HG03064 (cell line): ENCODE measurements around the gene FRMD6.
"Not testable (repeated sequence)": the region's sequence is repeated elsewhere in the genome, so short reads cannot be mapped to it uniquely, and the experiment has no call there.

Experiments used
- ATAC-seq: cut with Tn5 transposase; IDR thresholded peaks from one replicate; pipeline ENCODE4 v1.9.1; 2021; ENCODE audit warnings: low read depth; ENCODE audit not compliant: unreplicated experiment

Gene FRMD6

DNA sequence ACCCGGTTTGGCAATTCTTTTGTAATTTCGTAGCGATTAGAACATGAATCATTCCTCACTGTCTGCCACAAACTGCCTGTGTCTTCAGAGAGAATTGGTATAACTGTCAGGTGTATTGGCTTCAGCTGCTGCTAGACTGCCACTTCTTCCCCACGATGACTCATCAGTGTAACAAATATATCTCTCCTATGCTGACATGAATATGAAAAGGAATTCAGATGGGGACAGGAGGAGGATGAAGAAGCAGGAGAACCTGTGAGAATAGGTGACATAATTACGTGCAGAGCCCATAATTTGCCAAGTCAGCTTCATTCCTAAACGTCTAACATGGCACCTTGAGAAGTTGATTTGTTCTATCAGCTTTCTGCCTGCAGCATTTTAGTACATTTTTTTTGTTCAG lies 64.9 kb downstream of the FRMD6 start:
- ATAC-seq: no peak

DNA sequence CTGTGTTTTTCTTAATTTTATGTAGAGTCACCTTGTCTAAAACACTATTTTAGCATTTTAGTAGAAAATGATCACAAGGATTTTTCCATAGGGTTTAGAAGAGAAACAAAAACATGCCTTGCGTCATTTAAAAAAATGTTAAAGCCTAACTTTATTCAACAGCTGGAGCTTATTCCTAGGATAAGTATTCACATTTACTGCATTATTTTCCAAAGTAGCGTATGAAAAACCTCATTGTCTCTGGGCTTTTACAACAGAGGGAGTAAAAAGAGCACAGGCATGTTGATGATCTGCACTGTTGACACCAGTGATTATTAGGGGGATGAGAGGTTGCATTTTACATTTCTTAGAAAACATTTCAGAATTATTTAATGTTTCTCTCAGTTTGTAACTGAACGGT lies 66.1 kb downstream of the FRMD6 start:
- no peak for ATAC-seq

DNA sequence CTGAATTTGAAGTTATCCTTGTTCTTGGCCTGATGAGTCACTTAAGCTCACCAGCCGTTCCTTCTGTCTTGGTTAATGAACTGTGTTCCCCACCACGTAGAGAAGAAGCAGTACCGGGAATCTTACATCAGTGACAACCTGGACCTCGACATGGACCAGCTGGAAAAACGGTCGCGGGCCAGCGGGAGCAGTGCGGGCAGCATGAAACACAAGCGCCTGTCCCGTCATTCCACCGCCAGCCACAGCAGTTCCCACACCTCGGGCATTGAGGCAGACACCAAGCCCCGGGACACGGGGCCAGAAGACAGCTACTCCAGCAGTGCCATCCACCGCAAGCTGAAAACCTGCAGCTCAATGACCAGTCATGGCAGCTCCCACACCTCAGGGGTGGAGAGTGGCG lies 68.2 kb downstream of the FRMD6 start:
- ATAC-seq: no peak

DNA sequence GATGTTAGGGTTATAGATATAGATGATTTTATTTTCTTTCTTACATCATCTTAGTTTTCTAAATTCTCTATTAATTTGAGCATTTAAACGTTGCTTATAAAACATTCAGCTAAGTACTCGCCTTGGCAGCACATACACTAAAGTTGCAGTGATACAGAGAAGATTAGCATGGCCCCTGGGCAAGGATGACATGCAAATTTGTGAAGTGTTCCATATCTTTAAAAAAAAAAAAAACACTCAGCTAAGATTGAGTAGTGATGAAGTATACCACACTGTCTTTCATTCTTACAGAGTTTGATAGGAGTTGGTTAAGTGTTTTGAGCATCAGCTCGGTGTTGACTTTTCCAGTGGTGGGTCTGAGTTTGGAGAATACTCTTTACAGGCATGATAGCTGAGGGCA lies 72.3 kb downstream of the FRMD6 start:
- no peak for ATAC-seq

DNA sequence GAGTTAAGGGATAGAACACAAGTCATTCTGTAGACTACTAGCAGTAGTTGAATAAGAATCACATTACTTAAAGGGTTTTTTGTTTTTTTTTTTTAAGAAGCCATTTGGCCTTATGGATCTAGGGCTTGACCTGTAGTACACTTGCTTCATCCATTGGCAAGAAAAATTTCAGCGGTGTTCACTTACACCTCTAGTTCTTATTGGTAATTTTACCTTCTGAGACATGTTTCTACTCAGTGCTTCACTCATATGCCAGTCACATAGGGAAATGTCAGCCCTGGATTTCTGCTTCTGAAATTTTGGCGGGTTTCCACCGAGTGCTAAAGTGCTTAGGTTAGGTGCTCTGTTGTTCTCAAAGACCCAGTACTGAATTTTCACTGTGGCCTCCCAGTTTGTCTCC lies 72.9 kb downstream of the FRMD6 start:
- ATAC-seq: no peak

DNA sequence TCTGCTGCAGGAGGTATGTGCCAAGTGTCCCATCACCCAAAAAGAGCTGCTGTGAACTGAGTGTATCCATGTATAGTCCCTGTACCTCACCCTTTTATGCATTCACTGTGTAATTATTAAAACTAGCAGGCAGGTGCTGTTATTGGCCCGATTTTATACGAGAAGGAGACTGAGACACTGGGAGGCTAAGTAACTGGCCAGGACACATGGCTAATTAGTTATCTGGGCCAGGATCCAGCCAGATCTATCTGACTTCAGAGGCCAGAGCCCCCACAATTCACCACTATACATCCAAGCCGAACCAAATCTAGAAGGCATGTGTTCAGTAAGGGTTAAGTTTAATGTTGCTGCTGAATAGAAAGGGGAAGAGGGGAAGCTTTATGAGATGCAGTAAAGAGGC lies 73.4 kb downstream of the FRMD6 start:
- ATAC-seq: no peak

DNA sequence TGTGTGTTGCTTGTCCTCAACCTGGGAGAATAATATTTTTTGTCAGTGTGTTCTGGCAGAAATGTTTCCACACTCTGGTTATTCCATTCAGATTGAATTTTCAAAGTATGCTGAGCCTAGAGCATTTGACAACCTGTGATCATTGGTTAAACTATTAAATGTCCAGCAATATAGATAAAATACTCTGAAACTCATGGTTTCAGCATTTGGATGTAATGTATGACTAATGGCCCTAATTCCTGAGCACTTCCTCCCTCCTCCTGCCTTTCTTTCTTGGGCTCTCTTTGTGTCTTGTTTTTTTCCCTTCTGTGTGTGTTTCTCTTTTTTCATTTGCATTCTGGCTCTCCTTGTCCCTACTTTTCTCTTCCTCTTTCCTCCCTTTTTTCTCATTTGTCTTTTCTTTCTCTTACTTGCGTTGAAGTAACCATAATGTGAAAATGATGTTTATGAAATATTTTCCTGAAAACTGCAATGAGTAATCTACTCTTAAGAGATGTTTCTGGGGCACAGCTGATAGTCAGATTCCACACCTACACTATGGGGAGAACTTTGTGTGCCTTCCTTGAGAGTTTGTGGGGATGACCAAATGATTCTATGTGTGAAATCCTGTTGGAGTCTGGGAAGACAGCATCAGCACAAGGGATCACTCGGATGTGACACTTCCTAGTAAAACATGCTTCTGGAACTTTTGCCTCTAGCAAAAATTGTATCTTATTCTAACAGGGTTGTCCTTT lies 74.6 kb downstream of the FRMD6 start:
- ATAC-seq: no peak

DNA sequence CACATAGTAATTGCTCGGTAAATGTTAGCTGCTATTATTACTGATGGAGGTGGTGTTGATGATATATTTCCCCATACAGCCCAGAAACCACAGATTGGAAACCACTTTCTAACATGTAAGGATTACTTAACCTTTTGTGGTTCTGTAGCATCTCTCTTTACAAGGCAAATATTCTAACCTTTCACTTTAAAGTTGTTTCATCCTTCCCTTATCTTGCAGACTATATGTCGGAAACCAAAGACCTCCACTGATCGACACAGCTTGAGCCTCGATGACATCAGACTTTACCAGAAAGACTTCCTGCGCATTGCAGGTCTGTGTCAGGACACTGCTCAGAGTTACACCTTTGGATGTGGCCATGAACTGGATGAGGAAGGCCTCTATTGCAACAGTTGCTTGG lies 75.8 kb downstream of the FRMD6 start:
- ATAC-seq: no peak

DNA sequence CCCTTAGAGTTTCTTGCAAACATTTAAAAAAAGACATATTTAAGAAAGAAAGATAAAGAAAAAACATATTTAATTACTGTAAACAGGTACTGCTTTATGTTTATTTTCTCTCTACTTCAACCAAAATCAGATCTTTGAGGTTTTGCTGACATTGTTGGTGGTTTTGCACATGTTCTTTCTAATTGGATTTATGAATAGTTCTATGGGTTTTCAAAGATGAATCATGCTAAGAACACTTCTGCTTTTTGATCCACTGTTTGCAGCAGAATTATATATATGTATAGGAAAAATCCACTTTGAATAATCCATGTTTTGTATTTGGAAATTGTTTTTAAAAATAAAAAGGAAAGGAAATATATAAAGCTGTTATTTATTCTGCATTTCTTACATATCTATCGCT lies 78.4 kb downstream of the FRMD6 start:
- ATAC-seq: no peak

DNA sequence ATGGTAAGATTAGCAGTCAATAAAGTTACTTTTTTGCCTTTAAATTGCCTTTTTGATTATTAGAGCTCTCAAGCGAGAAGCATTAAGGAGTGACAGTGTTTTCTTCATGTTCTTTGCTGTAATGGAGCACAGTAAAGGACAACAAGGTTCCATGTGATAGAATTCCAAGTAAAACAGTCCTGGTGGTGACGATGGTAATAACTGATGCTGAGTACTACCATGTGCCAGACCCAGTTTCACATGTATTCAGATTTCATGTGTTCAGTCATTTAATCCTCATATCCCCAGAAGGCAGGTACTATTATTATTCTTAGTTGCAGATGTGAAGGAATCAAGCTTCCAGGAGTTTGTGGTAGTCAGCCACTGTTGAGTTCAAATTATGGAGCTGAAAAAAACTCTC lies 79.0 kb downstream of the FRMD6 start:
- no peak for ATAC-seq

DNA sequence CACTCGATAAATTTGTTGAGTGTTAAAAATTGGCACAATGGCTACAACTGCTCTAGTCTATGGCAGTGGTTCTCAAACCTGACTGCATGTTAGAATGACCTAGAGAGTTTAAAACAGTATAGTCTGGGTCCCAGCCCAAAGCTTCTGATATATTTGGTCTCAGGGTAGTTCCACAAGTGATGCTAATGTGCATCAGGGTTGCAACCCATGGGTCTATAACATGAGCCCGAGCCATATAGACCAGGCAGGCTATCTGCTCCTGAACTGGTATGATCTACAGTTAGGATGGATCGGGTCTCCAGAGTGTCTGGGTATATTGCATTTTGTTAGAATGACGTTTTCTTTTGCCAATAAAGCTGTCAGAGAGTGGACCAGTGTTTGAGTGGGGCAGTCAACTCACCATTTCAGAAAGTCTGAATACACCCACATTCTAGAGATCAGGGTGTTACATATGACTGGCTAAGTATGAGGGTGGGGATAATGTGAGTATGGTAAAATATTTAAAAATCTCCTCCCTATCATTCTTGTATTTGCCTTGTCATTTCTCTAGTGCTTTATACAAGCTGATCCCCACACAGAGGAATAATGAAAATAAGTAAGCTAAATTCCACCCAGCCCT lies 80.9 kb downstream of the FRMD6 start:
- no peak for ATAC-seq

DNA sequence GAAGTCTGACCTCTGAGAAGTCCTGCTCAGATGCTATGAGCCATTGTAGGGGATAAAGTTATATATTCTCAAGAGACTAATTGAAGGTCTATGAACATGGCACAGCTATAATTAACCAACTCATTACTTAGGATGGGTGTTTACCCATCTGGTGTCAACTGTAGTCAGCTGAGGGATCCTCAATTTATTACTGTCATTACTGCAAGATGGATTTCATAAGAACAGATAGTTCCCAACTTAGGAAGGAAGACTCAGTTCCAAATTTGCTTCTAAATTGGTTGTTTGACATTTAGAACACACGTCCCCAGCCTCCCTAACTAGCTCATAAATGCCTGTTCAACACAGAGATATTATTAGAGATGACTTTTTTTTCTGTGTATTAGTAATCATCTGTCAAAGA lies 81.4 kb downstream of the FRMD6 start:
- ATAC-seq: no peak

DNA sequence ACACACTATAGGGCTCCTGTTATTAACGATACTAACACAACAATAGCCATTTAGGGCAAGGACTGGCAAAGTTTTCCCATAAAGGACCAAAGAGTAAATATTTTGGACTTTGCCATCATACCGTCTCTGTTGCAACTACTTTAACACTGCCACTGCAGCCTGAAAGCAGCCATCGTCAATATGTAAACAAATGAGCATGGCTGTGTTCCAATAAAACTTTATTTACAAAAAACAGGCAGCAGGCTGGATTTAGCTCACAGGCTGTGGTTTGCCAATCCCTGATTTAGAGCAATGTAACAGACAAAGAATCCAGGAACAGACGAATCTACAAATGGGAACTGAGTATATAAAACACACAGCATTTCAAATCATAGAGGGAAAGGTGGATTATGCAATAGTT lies 84.1 kb downstream of the FRMD6 start:
- no peak for ATAC-seq

DNA sequence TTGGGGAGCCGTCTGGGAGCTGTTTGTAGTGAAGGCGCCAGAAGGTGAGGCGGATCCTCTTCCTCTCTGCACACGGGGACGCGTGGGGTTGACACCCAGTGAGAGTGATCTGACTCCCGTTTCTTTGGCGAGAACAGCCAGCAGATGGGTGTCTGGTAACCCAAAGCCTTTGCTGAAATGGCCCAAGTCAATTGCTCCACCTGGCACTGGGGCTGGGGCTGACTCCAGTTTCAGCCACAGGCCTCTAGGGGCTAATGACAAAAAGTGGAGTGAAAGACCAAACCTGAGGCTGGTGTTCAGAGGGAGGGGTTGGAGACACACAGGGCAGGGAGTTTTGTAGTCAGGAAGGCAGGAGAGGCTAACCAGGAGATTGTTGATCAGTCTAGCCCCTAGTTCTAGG lies 87.0 kb downstream of the FRMD6 start:
- ATAC-seq: no peak

DNA sequence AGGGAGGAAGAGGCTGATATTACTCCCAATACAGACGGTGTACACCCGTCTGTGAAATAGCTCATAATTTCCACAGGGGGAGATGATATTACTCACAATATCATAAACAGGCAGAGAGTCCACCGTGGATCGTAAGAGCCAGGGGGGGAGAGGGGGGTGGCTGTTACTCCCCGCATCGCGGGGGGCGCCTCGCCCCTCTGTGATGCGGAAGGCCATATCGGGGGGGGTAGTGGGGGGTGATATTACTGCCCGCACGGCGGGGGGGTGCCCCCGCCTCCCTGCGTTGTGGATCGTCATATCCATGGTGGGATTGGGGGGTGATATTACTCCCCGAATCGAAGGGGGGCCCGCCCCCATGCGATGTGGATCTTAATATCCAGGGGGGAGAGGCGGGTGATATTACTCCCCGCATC lies 91.9 kb downstream of the FRMD6 start:
- no peak for ATAC-seq

DNA sequence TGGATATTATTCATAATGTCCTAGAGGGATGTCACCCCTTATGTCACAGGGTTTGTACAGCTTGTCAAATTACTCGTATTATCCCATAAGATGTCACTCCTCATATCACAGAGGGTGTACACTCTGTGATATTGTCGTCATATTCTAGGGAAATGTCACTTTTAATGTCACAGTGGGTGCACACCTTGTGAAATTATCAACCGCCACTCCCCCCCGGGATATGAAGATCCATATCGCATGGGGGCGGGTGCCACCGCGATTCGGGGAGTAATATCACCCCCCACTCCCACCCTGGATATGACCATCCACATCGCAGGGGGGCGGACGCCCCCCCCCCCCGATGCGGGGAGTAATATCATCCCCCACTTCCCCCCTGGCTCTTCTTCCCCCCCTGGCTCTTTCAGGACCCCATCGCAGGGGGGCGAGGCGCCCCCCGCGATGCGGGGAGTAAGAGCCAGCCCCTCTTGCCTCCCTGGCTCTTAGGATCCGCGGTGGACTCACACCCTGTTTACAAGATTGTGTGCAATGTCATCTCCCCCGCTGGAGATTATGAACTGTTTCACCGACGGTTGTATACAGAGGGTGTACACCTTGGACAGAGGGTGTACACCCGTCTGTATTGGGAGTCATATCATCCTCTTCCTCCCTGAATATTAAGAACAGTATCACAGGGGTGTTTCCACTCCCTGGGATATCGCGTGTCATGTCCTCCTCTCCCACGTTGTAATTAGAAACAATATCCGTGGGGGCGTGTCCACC lies 92.8 kb downstream of the FRMD6 start:
- no peak for ATAC-seq

DNA sequence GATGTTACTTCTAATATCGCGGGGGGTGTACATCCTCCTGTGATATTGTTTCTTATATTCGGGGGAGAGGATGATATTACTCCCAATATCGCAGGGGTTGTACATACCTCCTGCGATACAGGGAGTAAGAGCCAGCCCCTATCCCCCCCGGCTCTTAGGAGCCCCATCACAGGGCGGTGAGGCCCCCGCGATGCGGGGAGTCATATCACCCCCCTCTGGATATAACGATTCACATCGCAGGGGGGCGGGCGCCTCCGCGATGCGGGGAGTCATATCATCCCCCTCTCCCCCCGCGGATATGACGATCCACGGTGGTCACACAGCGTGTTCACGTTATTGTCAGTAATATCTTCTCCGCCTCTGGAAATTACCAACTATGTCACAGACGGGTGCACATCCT lies 95.1 kb downstream of the FRMD6 start:
- not testable (repeated sequence) for ATAC-seq

DNA sequence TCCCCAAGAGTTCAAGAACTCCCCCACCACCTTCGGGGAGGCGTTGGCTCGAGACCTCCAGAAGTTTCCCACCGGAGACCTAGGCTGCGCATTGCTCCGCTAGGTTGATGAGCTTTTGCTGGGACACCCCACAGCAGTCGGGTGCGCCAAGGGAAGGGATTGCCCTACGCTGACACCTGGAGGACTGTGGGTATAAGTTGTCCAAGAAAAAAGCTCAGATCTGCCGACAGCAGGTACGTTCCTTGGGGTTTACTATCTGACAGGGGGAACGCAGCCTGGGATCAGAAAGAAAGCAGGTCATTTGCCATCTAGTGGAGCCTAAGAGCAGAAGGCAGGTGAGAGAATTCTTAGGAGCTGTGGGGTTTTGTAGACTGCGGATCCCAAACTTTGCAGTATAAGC lies 98.8 kb downstream of the FRMD6 start:
- no peak for ATAC-seq

DNA sequence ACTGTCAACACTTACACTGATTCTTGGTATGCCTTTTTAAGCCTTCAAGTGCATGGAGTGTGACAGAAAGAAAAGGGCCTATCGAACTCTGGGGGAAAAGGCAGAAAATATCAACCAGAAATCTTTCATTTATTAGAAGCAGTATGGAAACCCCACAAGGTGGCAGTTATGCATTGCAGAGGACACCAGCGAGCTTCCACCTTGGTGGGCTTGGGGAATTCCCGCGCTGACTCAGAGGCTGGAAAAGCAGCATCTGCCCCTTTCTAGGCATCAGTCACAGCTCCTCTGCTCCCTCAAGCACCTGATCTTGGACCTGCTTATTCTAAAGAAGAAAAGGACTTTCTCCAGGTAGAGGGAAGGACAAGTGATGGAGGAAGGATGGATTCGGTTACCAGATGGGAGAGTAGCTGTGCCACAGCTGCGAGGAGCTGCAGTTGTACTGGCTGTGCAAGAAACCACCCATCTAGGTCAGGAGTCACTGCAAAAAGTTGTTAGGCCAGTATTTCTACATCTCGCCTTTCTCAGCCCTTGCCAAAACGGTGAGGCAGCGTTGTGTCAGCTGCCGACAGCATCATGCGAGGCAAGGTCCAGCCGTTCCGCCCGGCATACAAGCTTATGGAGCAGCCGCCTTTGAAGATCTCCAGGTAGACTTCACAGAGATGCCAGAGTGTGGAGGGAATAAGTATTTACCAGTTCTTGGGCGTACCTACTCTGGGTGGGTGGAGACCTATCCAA lies 100.1 kb downstream of the FRMD6 start:
- ATAC-seq: not testable (repeated sequence)

DNA sequence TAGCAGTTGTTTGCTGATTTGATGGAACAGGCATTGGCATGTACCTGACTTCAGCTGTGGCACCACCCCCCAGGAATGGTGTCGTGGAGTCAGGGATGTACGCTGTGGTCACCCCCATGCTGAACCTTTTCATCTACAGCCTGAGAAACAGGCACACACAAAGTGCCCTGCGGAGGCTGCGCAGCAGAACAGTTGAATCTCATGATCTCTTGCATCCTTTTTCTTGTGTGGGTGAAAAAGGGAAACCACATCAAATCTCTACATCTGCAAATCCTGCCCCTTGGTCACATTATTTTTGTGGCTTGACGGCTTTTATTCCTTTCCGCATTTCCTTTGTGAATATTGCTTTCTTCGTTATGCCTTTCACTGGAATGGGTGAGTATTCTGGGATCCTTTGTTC lies 106.0 kb downstream of the FRMD6 start:
- not testable (repeated sequence) for ATAC-seq

DNA sequence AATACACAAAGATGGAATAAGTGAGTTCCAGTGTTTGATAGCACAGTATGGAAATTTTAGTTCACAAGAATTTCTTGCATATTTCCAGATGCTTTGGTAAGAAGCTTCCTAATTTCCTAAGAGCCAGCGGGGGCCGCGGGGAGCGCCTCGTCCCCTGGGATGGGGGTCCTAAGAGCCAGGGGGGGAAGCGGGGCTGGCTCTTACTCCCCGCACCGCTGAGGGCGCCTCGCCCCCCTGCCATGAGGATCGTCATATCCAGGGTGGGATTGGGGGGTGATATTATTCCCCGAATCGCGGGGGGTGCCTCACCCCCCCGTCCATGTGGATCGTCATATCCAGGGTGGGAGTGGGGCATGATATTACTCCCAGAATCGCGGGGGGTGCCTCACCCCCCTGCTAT lies 108.2 kb downstream of the FRMD6 start:
- no peak for ATAC-seq
